VCaP (cell line): Measurements from ENCODE around the gene LTBR.
A peak's percentile ranks its signal among the peaks of the same experiment; 100 is the strongest.

Experiments used
- H3K27ac ChIP-seq: fragments of 450-650 bp; 2 replicates; pipeline ENCODE4 v1.5.1; 2017
- TF ChIP-seq, protein P1 (sequence below): fragments of 450-650 bp; conservative IDR thresholded peaks from 2 replicates; pipeline ENCODE4 v1.5.1; 2017; ENCODE audit warnings: mild to moderate bottlenecking, moderate library complexity

LTBR gene

GRCh38 chr12:6373022-6373787 is 10.8 kb upstream of the LTBR start:
- TF ChIP-seq, protein P1, sequence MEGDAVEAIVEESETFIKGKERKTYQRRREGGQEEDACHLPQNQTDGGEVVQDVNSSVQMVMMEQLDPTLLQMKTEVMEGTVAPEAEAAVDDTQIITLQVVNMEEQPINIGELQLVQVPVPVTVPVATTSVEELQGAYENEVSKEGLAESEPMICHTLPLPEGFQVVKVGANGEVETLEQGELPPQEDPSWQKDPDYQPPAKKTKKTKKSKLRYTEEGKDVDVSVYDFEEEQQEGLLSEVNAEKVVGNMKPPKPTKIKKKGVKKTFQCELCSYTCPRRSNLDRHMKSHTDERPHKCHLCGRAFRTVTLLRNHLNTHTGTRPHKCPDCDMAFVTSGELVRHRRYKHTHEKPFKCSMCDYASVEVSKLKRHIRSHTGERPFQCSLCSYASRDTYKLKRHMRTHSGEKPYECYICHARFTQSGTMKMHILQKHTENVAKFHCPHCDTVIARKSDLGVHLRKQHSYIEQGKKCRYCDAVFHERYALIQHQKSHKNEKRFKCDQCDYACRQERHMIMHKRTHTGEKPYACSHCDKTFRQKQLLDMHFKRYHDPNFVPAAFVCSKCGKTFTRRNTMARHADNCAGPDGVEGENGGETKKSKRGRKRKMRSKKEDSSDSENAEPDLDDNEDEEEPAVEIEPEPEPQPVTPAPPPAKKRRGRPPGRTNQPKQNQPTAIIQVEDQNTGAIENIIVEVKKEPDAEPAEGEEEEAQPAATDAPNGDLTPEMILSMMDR: no peak
- no peak overlapping the region for H3K27ac ChIP-seq

GRCh38 chr12:6374028-6374785 is 9.8 kb upstream of the LTBR start:
- TF ChIP-seq, protein P1: no peak
- no peak overlapping the region for H3K27ac ChIP-seq

DNA sequence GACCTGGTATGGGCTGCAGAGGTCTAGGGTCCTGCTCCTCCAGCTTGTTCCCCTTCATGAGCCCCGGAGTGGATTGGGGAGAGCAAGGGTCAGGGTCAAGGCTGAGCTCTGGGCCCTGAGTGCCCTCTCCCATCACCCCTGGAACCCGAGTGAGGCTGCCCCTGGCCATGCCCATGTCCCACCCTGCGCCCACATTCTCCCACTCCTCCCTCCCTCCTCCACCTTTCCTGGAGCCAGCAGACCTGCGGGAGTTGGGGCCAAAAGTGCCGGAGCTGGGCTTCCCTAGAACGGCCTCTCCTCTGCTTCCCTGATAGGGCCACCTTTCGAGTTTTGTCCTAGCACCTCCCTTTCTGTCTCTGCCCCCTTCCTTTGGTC is 9.2 kb upstream of the LTBR start:
- peak overlapping the region; percentile 42; the same call in 1 of the 2 replicates for H3K27ac ChIP-seq
- TF ChIP-seq, protein P1: no peak

DNA sequence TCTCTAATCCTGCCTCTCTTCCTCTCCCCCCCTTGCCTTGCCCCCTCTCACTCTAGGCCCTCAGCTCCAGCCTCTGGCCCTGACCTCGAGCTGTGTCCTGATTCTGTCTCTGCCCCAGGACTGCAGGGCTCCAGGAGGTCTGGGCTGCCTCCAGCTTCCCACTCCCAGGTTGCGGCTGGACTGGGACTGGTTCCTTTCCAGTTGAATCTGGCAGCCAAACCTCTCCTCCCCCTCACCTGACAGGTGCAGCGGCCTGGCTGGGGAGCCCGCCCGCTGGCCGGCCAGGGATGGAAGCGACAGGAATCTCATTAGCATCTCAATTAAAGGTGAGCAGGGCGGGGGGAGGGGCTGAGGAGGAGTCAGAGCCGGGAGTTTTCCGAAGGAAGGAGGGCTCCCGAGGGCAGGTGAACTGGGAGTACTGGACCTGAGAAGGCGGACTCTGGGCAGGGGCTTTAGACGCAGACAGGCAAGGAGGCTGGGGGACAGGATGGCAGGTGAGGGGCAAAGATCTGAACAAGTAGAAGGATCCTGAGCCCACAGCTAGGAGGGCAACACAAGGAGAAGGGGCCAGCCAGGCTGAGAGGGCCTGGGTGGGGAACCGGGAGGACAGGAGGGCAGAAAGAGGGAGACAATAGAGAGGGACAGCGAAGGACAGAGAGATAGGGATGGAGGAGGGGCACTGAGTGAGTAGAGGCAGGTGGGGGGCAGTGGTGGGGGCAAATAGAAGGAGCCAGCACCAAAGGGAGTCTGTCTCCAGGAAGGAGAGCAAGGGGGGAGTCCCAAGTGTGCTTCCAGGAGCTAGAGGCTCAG is 8.5 kb upstream of the LTBR start, which contains the start of gene SCNN1A:
Gene SCNN1A, minus strand, starts transcription at position 295 of the 810 bp plus-strand sequence. CDS start 780 bp downstream, outside the sequence.
- peak within 1 kb of the TSS; percentile 42 for H3K27ac ChIP-seq

DNA sequence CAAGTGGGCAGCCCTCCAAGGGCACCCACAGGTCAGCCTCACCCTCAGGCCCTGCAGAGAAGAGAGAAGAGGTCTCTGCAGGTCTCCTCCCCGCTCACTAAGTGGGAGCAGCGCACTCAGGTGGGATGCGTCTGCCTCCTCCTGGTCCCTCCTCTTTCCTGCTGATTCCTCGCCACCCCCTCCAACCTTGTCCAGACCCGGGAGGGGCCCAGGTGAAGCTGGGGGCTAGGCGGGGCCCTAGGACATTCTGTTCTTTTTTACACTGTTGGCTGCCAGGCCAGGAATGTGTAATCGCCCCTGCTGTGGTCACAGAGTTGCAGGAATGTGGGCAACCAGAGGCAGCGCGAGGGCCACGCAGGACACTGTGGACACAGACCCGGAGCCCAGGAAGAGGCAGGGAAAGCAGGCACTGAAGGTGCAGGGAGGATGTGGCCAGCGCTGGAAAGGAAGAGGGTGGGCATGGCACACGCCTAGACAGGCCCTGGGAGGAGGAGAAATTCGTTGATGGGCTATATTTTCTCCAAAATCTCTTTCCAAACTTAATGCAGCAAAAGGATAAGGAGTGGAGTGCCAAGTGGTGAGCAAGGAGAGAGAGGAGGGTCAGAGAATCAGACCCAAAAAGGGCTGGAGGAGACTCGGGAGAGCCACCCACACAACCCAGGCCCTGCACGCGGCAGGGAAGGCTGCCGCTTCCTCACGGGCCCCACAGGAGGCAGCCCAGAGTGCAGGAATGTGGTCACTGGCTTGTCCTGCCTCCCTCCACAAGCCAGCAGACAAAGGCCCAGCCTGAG is 7.7 kb upstream of the LTBR start:
- peak overlapping the region; percentile 42 for H3K27ac ChIP-seq
- TF ChIP-seq, protein P1: no peak; the same call in 1 of the 2 replicates

More for the DNA sequence above, 8.5 kb upstream of the LTBR start, which contains the start of gene SCNN1A:
- TF ChIP-seq, protein P1: no peak

DNA sequence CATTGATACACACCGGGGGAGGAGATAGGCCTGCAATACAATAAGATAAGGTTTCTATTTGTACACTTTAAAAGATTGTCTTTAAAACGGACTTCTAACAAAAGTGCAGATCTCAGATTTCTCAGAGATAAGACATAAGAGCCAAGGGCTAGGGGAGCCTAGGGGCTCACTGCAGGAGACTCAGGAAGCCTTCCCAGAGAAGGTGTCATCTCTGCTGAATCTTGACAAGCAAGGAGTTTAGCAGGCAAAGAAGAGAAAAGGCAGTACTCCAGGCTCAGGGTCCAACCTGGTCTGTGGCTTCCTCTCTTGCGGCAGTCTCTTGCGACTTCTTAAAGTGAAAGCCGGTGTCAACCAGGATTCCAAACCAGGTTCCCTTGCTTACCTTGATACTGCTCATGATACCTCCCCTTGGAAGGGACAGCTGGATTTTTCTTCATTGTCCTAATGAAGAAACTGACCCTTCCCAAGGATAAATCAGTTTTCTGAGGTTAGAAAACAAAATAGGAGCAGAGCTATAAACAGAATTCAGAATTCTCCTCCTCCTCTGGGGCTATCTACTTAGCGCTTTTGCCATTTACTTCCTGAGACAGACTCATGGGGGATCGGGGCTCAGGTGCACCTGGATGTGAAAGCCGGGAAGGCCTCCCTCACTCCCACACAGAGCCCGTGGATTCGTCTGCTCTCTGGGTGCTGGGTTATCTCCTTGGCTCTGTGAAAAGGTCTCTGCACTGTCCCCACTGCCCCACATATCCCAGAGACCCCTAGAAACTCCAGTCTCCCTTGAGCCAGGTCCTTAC is 6.9 kb upstream of the LTBR start:
- H3K27ac ChIP-seq: peak overlapping the region; percentile 42
- TF ChIP-seq, protein P1: no peak
